CD4-positive, alpha-beta T cell treated with Interleukin-10 for 1 hour (primary cell): Measurements from ENCODE around the gene ZBTB20.
"Not testable (repeated sequence)": the region's sequence is repeated elsewhere in the genome, so short reads cannot be mapped to it uniquely, and the experiment has no call there.

ENCODE experiments used
- DNase-seq: peaks from one replicate; pipeline ENCODE4 v3.0.0-alpha.2; 2020

The ZBTB20 gene

DNA sequence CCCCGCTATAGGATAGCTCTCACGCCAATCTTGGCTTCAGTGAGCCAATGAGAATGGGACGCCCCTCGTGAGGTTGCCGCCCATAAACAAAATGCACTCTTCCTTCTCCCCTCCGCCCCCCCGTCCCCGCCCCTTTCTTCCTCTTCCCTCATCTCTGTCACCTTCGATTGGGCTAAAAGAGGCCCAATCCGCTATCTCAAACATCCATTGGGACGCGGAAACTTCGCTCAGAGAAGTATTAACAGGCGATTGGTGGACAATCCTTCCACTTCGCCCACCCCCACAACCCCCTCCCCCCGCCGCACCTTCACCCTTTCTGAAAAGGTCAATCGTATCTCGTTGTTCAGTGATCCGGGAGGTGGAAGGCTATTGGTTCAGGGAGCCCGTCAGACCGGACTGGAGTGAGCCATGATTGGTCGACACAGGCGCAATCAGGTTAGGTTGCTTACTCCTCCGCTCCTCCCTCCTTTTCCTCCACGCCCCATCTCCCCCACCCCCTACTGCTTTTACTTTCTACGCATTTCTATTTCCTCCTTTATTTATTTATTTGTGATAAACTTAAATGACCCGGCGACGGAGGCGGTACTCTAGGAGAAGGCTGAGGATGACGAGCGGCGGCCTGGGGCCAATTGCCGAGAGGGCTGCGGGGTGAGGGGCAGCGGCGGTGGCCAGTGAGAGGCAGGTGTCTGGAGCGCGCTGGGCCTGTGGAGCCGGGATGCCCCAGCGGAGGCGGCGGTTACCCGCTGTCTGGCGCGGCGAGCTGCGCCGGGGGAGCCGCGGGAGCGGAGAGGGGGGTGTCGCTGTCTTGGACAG, 447 bp upstream of the ZBTB20 start:
- DNase-seq: peak; percentile 99

GRCh38 chr3:115146032-115146417, 1.1 kb downstream of the ZBTB20 start:
- DNase-seq: peak; percentile 72

DNA sequence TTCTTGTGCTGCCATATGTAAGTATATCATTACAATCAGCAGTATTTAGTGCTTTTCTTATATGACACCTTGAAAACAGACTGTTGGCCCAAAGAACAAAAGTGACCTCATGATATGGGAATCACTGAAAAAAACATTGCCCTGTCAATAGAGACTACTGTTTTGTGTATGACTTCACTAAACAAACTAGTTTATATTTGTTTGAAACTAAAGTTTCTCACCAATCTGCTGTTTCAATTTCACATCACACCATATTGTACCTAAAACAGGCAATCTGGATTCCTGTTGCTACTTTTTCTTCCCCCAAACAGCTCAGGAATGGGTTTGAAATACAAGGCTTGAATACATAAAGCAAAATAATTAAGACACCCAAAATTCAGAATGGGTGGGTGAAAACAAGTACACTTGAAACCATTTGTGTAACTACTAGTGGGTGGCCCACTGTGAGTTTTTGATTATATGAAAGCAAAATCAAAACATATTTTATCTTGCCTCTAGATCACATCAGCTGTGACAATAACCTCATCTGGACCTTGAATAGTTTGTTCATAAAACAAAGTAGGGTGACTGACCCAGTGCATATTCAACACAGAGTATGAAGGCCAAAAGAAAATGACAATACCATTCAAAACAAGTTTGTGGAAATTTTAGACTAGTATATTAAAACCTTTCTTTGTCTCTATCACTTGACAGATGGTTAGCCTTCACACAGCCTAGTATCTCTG, 5.9 kb downstream of the ZBTB20 start:
- DNase-seq: no peak

DNA sequence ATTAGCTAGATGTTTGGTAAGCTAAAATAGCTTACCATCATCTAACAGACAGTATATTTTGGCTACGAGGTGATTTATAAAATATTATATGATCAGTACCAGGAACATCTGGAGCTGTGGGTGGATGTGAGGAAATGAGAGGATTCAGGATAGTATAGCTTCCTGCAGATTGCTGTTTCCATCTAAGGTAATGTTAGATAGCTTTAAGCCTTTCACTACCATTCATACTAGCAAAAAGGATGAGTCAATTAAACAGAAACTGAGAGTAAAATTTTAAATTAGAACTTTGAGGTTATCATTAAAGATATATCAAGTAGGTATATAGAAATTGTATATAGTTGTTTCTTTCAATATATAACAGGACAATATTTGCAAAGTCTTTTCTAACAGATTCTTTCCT, 8.0 kb downstream of the ZBTB20 start:
- DNase-seq: no peak

GRCh38 chr3:115134648-115135347, 12.3 kb downstream of the ZBTB20 start:
- DNase-seq: no peak

DNA sequence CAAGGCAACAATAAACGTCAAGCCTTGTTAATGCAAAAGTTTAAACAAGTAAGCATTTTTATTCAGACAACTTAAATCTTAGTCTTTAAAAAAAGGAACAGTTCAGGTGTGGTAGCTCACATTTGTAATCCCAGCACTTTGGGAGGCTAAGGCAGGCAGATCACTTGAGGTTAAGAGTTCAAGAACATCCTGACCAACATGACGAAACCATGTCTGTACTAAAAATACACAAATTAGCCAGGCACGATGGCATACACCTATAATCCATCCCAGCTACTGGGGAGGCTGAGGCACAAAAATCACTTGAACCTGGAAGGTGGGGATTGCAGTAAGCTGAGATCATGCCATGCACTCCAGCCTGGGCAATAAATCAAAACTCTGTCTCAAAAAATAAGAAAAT, 19.9 kb downstream of the ZBTB20 start:
- DNase-seq: no peak

DNA sequence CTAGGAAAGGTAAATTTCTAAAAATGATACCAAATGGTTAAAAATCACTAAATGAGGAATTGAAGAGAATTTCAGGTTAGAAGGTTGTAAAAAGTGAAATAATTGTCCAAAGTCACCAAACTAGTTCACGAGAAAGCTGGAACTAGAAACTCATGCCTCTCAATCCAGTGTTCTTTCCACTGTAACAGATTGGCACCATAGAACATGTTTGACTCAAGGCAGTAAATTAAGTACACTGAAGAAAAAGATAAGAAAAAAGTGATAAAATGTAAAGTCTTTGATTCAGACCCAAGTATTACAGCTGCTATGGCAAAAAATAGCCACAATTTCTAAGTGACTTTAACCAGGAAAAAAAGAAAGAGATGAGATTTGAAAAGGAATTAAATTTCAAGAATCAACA, 26.5 kb downstream of the ZBTB20 start:
- DNase-seq: no peak

DNA sequence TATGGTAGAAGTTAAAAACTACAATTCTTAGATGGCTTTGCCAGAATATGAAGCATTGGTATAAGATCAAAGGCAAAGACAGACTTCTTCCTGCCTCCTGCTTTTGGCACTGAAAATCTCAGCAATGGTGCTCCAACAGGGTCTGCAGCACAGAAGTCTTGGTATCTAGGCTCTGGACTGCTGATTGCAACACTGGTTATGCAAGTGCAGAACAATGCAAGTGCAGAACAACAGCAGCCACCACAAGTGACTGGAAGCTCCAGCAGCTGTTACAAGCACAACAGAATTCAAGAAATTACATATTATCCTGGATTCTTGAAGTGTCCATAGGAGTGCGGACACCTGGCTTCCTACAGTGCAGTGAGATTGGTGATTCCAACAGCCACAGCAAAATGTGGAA, 33.7 kb downstream of the ZBTB20 start:
- no peak for DNase-seq

- no peak for DNase-seq
Observed at GRCh38 chr3:115111632-115112031, 35.5 kb downstream of the ZBTB20 start.

- no peak for DNase-seq
Observed at GRCh38 chr3:115110830-115111229, 36.3 kb downstream of the ZBTB20 start.

DNA sequence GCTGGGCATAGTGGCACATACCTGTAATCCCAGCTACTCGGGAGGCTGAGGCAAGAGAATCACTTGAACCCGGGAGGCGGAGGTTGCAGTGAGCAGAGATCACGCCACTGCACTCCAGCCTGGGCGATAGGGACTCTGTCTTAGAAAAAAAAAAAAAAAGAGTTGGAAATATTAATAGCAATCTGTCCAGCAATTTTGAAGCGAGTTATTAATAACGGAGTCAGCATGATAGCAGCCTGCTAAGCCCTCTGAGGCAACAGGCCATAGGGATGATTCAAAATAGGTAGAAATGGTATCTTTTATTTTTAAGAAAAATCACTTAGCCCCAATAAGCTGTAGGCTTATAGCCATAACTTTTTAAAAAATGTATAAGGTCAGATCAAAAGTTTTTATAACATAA, 37.0 kb downstream of the ZBTB20 start:
- DNase-seq: not testable (repeated sequence)

GRCh38 chr3:115108614-115109013, 38.5 kb downstream of the ZBTB20 start:
- no peak for DNase-seq

DNA sequence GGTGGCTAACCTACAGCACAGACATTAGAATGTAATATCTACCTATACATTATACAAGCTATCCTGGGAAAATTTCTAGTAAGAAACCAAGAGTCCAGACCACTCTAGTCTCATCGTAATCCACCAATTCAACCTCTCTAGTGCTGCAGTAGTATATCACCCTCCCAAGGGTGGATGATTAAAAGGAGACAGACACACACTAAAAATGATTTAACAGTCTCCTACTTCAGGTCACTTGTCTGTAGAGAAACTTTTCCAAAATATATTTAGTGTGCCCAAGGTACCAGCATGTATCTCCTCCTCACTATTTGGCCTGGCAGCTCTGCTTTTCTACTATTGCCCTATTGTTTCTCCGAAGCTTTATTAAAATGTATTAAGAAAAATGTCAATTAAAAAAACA, 45.0 kb downstream of the ZBTB20 start:
- no peak for DNase-seq

- no peak for DNase-seq
Observed at GRCh38 chr3:115100806-115101205, 46.3 kb downstream of the ZBTB20 start.

GRCh38 chr3:115099986-115100571, 47.0 kb downstream of the ZBTB20 start:
- DNase-seq: peak; percentile 69

GRCh38 chr3:115099134-115099985, 47.7 kb downstream of the ZBTB20 start:
- no peak for DNase-seq

DNA sequence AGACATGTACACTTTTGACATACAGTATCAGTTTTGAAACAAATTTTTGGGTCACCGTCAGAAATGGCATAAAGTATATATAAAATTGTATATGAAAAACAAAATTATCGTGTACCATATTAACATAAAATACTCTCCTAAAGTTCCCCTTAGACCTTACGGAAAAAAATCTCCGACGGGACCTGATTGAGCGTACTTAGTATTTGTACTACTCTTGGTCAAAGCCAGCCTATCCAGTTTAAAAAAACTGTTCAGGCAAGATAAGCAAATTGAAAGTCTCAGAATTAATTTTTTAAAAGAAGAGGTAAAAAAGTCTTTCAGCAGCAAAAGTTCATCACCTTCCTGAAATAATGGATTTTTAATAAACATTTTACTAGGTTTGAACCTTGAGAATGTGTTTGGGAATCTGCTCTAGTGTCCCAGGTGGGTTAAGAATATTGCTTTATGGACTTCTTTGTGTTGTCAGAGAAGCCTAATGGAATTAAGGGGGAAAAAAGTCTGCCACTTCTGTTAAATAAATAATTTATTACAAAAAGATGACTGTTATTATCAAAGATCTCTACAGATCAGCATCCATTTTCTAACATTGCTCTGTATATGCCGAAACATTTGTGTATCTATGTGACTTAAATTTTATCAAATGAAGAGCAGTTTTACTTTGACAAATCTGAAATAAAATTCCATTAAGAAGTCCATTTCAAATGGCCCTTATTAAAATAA, 48.6 kb downstream of the ZBTB20 start:
- DNase-seq: no peak

DNA sequence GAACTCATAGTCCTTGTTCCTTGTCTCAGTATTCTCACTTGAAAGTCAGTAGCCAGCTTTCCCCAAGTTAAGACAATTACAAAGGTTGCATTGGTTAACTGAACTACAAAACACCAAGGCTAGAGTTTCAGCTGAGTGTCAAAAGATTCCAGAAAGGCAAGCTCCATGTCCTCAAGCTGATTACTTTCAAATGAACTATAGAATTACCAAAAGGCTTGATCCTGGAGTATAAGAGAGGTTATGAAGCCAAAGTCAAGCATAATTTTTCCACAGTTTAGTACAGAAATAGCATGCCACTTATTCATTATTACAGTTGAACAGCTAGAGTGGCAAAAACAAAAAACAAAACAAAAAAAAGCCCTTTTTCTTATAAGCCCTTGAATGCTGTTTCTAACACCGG, 51.9 kb downstream of the ZBTB20 start:
- no peak for DNase-seq

DNA sequence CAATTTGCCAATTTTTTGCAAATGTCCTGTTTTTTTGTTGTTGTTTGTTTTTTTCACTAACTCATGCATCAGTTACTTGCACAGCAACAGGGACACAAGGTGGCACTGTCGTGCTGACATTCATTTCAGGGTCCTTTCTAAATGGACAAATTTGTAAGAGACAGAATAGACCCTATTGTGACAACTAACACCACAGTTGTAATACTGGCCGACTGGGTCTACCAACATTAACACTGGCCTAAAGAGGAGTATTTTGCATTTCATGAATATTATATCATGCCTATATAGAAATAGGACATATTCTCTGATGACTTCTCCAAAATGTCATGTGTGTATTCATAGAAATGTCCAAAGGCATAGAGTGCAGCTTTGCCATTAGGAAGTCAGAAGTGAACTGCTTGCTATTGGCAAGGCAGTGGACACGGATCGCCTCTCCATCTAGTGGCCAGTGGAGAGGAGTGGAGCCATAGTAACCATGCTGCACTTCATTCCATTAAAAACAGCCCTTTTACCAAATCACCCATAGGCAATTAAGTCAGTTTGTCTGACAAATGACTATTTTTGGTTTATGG, 54.8 kb downstream of the ZBTB20 start:
- DNase-seq: peak; percentile 69

GRCh38 chr3:115090712-115091111, 56.4 kb downstream of the ZBTB20 start:
- DNase-seq: no peak

DNA sequence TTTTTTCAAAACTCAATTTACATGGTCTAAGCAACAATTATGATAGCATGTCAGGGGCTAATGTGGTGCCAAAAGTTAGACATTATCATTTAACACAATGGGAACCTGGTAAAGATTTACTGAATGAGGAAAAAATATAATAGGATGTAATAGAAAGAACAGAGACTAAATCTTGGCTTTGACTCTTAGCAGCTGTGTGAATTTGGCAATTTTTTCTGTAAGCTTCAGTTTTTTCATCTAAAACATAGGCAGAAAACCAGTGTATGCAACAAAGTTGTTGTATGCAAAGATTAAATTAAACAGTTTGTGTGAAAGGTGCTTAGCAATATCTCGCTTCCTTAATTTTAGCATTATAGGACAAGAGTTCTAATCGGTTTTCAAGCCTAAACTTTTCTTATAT, 57.6 kb downstream of the ZBTB20 start:
- DNase-seq: no peak
